Large intestine (tissue), 3 donors: ENCODE data around the gene DKK2. TPM values are rescaled to one million over a fixed set of nuclear protein-coding genes. Genes with fewer than 3 reads are reported as not detected.

Experiments
- DNase-seq, 2 donors: peaks; one replicate each; pipeline versions ENCODE4 v3.0.0 to v3.0.0-alpha.2; 2013
- H3K27ac ChIP-seq: one replicate; pipeline ENCODE4 v1.5.1; 2013; ENCODE audit warnings: low read length
- H3K27me3 ChIP-seq: 2 replicates; pipeline ENCODE4 v1.6.1; 2013; ENCODE audit warnings: low read length; ENCODE audit not compliant: control insufficient read depth, insufficient read depth
- H3K36me3 ChIP-seq: 2 replicates; pipeline ENCODE4 v1.6.1; 2013; ENCODE audit warnings: low read length; ENCODE audit not compliant: control insufficient read depth, insufficient read depth
- H3K4me1 ChIP-seq: one replicate; pipeline ENCODE4 v1.6.1; 2013; ENCODE audit warnings: low read length; ENCODE audit not compliant: control insufficient read depth, insufficient read depth
- H3K4me3 ChIP-seq: one replicate; pipeline ENCODE4 v1.5.1; 2013; ENCODE audit warnings: low read length
- H3K9me3 ChIP-seq: one replicate; pipeline ENCODE4 v1.6.1; 2013; ENCODE audit warnings: mild to moderate bottlenecking, low read depth, low read length, moderate library complexity; ENCODE audit not compliant: control insufficient read depth
- WGBS: methylation state at CpG from one replicate; pipeline ENCODE4 v1.1.5; 2013; ENCODE audit warnings: low lambda C conversion rate; ENCODE audit not compliant: insufficient coverage; 5-methylcytosine and 5-hydroxymethylcytosine counted together
- polyA plus RNA-seq: library from polyadenylated mRNA; unstranded; fragments of 120-200 nt; gene quantifications from one replicate; pipeline ENCODE4 v1.2.1, GENCODE V29; 2013

The DKK2 gene
- polyA plus RNA-seq, 1 donor, result 1.6 TPM

- Histone ChIP-seq H3K36me3 (no peaks in the 10 kb centered on the region), H3K9me3 (no peaks in the 10 kb centered on the region), H3K4me3 (no peak overlapping the region), H3K27ac (no peak overlapping the region), H3K27me3 (no peaks in the 10 kb centered on the region), H3K4me1 (no peaks in the 10 kb centered on the region)
- WGBS, result 100% methylated on average over 1 of the region's 1 CpG
- DNase-seq, result no peak
Measured at GRCh38 chr4:106982711-106983211, 53.4 kb downstream of the DKK2 start.

GRCh38 chr4:106981431-106981830, 54.7 kb downstream of the DKK2 start:
- Histone ChIP-seq H3K9me3 (no peaks in the 10 kb centered on the region), H3K4me3 (no peak overlapping the region), H3K27ac (no peak overlapping the region), H3K36me3 (no peaks in the 10 kb centered on the region), H3K4me1 (no peaks in the 10 kb centered on the region), H3K27me3 (no peaks in the 10 kb centered on the region)
- no peak for DNase-seq

- no CpG with 5 or more reads among the region's 4 CpGs for WGBS
- no peak for DNase-seq
- Histone ChIP-seq H3K27ac (no peak overlapping the region), H3K4me1 (no peaks in the 10 kb centered on the region), H3K27me3 (no peaks in the 10 kb centered on the region), H3K4me3 (no peak overlapping the region), H3K9me3 (no peaks in the 10 kb centered on the region), H3K36me3 (no peaks in the 10 kb centered on the region)
Measured at GRCh38 chr4:106979476-106979875, 56.6 kb downstream of the DKK2 start.

GRCh38 chr4:106978046-106978774, 57.9 kb downstream of the DKK2 start:
- H3K4me3 ChIP-seq, result no peak overlapping the region
- H3K36me3 ChIP-seq, result no peaks in the 10 kb centered on the region
- H3K4me1 ChIP-seq, result no peaks in the 10 kb centered on the region
- no peaks in the 10 kb centered on the region for H3K27me3 ChIP-seq
- no peaks in the 10 kb centered on the region for H3K9me3 ChIP-seq
- no CpG with 5 or more reads among the region's 14 CpGs for WGBS
- no peak overlapping the region for H3K27ac ChIP-seq
- DNase-seq, result no peak

GRCh38 chr4:106971636-106972035, 64.5 kb downstream of the DKK2 start:
- H3K27ac ChIP-seq, result no peak overlapping the region
- 40% methylated on average over 1 of the region's 1 CpG for WGBS
- H3K4me1 ChIP-seq, result no peaks in the 10 kb centered on the region
- H3K36me3 ChIP-seq, result no peaks in the 10 kb centered on the region
- H3K9me3 ChIP-seq, result no peaks in the 10 kb centered on the region
- H3K27me3 ChIP-seq, result no peaks in the 10 kb centered on the region
- no peak overlapping the region for H3K4me3 ChIP-seq
- DNase-seq, result no peak

GRCh38 chr4:106967892-106968291, 68.2 kb downstream of the DKK2 start:
- H3K27ac ChIP-seq, result no peak overlapping the region
- 77% methylated on average over 1 of the region's 2 CpGs for WGBS

GRCh38 chr4:106953036-106953705, 82.9 kb downstream of the DKK2 start:
- H3K27ac ChIP-seq, result no peak overlapping the region
- H3K4me1 ChIP-seq, result no peaks in the 10 kb centered on the region
- no peak for DNase-seq
- no peaks in the 10 kb centered on the region for H3K27me3 ChIP-seq
- WGBS, result 25% methylated on average over 1 of the region's 3 CpGs
- H3K9me3 ChIP-seq, result no peaks in the 10 kb centered on the region
- H3K36me3 ChIP-seq, result no peaks in the 10 kb centered on the region
- H3K4me3 ChIP-seq, result no peak overlapping the region

More at GRCh38 chr4:106967892-106968291, 68.2 kb downstream of the DKK2 start:
- no peaks in the 10 kb centered on the region for H3K9me3 ChIP-seq
- no peak overlapping the region for H3K4me3 ChIP-seq
- no peaks in the 10 kb centered on the region for H3K36me3 ChIP-seq
- H3K27me3 ChIP-seq, result no peaks in the 10 kb centered on the region
- no peak for DNase-seq
- H3K4me1 ChIP-seq, result no peaks in the 10 kb centered on the region

- Histone ChIP-seq H3K36me3 (no peaks in the 10 kb centered on the region), H3K9me3 (no peaks in the 10 kb centered on the region), H3K4me1 (no peaks in the 10 kb centered on the region), H3K27me3 (no peaks in the 10 kb centered on the region), H3K27ac (no peak overlapping the region), H3K4me3 (no peak overlapping the region)
- no peak for DNase-seq
- WGBS, result 100% methylated on average over 1 of the region's 2 CpGs
Measured at GRCh38 chr4:106951891-106952290, 84.2 kb downstream of the DKK2 start.

GRCh38 chr4:106941841-106942240, 94.3 kb downstream of the DKK2 start:
- no CpG with 5 or more reads among the region's 1 CpG for WGBS

GRCh38 chr4:106930522-106930921, 105.6 kb downstream of the DKK2 start:
- Histone ChIP-seq H3K4me3 (no peak overlapping the region), H3K36me3 (no peaks in the 10 kb centered on the region), H3K27me3 (no peaks in the 10 kb centered on the region), H3K9me3 (no peaks in the 10 kb centered on the region), H3K4me1 (no peaks in the 10 kb centered on the region), H3K27ac (no peak overlapping the region)
- WGBS, result 86% methylated on average over 1 of the region's 6 CpGs
- DNase-seq, result no peak

More at GRCh38 chr4:106941841-106942240, 94.3 kb downstream of the DKK2 start:
- Histone ChIP-seq H3K9me3 (no peaks in the 10 kb centered on the region), H3K4me1 (no peaks in the 10 kb centered on the region), H3K27me3 (no peaks in the 10 kb centered on the region), H3K36me3 (no peaks in the 10 kb centered on the region), H3K27ac (no peak overlapping the region), H3K4me3 (no peak overlapping the region)
- no peak for DNase-seq
